Activated CD4-positive, CD25-positive, alpha-beta regulatory T cell (primary cell): ENCODE results near the gene TRIM23.

Experiments
- DNase-seq, 4 experiments: peaks; one replicate each; lab custom pipeline; 2025; lab: John Stamatoyannopoulos, UW

TRIM23 gene

GRCh38 chr5:65563777-65564176, 60.4 kb downstream of the TRIM23 start:
- DNase-seq, result no peak

- DNase-seq, result peak; percentile 85 to 92 (median 86)
These were observed 61.1 kb downstream of the TRIM23 start, which contains the start of the genes CENPK and PPWD1 for GRCh38 chr5:65562731-65563701. TSS of gene CENPK (minus strand) at chr5:65563168. CDS start at chr5:65554907, 8,261 bp downstream. TSS of gene PPWD1 (plus strand) at chr5:65563296. CDS start at chr5:65563311, 15 bp downstream.

GRCh38 chr5:65556718-65557117, 67.4 kb downstream of the TRIM23 start:
- DNase-seq, result no peak

GRCh38 chr5:65556181-65556580, 68.0 kb downstream of the TRIM23 start:
- no peak for DNase-seq

GRCh38 chr5:65555287-65555686, 68.8 kb downstream of the TRIM23 start:
- no peak for DNase-seq

- no peak for DNase-seq
These were observed 70.2 kb downstream of the TRIM23 start for GRCh38 chr5:65553941-65554340.

- DNase-seq, result no peak
These were observed 75.9 kb downstream of the TRIM23 start for GRCh38 chr5:65548281-65548680.

GRCh38 chr5:65546141-65546540, 78.0 kb downstream of the TRIM23 start:
- DNase-seq, result no peak

- DNase-seq, result no peak
These were observed 79.7 kb downstream of the TRIM23 start for GRCh38 chr5:65544473-65544872.

- DNase-seq, result no peak
These were observed 84.3 kb downstream of the TRIM23 start for GRCh38 chr5:65539827-65540226.
